Measurements from ENCODE around the gene RAB22A.
"Not testable (repeated sequence)": the region's sequence is repeated elsewhere in the genome, so short reads cannot be mapped to it uniquely, and the experiment has no call there.

RAB22A gene

DNA sequence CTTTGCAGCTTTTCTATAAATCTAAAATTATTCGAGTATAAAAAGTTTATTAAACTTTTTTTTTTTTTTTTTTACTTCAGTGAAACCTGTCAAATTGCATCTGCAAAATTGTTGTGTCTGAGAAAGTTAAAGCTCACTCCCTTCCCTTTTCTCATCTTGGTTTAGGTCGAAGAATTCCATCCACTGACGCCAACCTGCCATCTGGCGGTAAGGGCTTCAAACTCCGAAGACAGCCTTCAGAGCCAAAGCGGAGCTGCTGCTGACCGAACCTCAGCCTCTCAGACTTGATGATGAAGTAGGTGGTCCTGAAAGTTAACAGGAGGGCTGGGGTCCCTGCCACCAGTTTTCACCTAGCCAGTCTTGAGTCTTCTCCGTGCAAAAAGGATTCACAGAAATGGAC, 49.9 kb downstream of the RAB22A start:
- H3K9me3 Mint-ChIP-seq = no peaks in the 10 kb centered on the region
- H3K4me3 Mint-ChIP-seq = no peak overlapping the region
- no peak for ATAC-seq
- H3K27me3 Mint-ChIP-seq = no peaks in the 10 kb centered on the region
- H3K27ac Mint-ChIP-seq = peak overlapping the region in 1 of 2 donors; percentile 48
- no peak for DNase-seq
- no peaks in the 10 kb centered on the region for H3K4me1 Mint-ChIP-seq

DNA sequence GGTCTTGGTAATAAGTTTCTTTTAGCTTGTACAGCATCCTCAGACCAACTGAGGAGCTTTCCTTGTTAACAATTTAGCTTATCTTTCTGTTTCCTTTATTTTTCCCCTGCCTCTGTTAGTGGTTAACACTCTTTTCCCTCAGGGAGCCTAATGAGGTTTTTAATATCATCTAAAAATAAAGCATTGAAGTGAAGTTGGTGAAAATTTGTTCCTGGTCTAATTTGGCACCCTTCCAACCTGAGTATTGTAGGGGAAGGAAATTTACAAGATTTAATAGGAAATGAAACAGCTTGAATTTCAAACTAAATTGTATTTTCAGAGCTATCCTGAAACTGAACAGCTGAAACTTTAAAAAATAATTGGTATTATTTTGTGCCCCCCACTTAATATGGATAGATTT, 51.4 kb downstream of the RAB22A start:
- ATAC-seq (no peak), DNase-seq (no peak)
- Mint-ChIP-seq H3K4me1 (peaks cover 3% of the 10 kb centered on the region), H3K9me3 (no peaks in the 10 kb centered on the region), H3K27me3 (no peaks in the 10 kb centered on the region), H3K27ac (no peak overlapping the region), H3K4me3 (no peak overlapping the region)

DNA sequence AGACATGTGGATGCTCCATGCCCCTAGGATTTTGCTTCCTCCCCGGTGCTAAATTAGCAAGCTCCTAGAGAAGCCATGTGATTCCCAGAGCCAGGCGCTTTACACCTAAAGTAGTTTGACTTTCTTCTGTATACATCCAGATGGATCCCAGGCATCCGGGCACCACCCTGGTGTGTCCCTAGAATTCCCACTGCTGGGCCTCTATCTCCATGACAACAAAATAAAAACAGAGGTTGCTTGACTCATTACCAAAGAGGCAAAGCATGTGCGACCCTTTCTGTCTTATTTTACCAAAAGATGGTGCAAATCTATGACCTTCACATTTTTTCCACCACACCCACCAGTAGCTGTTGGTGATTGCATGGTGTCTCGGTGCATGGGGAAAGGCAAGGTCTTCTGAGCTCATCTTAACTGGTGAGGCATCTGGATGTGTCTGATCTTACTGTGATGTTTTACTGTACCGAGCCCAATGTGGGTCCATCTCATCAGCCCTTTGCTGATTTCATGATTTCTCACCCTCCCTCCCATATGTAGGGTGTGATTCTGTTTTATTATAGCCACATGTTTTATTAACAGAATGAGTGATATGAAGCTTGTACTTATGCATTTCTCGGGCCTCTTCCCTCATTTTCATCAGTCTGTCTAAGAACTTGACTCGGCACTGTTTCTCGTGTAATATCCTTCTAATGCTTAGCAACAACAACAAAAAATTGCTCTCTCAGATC, 52.1 kb downstream of the RAB22A start:
- Mint-ChIP-seq H3K27ac (no peak overlapping the region), H3K4me3 (no peak overlapping the region), H3K4me1 (peaks cover 7% of the 10 kb centered on the region), H3K27me3 (no peaks in the 10 kb centered on the region), H3K9me3 (no peaks in the 10 kb centered on the region)
- ATAC-seq (no peak), DNase-seq (no peak)

DNA sequence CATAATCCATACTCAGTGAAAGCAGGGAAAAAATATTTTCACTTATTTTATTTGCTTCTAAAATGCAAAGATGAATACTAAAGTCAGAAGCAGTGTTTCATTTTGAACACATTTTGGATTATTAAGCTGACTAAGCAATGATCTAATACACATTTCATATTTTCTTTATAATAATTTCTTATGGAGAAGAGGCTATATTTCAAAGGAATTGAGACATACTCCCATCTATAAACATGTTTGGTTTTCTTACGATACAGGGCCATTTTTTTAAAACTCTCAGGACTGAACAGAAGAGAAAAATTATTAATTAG, 52.6 kb downstream of the RAB22A start:
- Mint-ChIP-seq H3K27me3 (no peaks in the 10 kb centered on the region), H3K4me1 (peaks cover 7% of the 10 kb centered on the region), H3K27ac (no peak overlapping the region), H3K4me3 (no peak overlapping the region), H3K9me3 (no peaks in the 10 kb centered on the region)
- DNase-seq (no peak), ATAC-seq (no peak)

DNA sequence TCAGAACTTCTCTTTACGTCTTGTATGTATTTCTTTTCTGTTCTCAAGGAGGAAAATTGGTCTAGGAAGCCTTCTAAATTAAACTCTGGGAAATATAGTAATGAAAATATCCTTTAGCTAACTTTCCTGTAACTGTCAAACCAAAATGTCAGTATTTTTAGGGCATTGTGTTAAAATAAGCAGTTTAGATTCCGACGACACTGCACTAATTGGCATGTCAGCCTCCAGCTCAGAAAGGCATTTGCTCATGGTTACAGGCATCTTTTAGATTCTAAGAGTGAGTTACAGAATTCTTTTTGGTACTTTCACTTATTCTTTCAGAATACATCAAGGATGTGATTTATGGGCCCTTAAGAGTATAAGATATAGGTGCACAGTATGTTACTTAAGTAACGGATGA, 53.5 kb downstream of the RAB22A start:
- Mint-ChIP-seq H3K27me3 (no peaks in the 10 kb centered on the region), H3K9me3 (no peaks in the 10 kb centered on the region), H3K4me3 (no peak overlapping the region), H3K4me1 (peaks cover 7% of the 10 kb centered on the region), H3K27ac (no peak overlapping the region)
- ATAC-seq (no peak), DNase-seq (no peak)

DNA sequence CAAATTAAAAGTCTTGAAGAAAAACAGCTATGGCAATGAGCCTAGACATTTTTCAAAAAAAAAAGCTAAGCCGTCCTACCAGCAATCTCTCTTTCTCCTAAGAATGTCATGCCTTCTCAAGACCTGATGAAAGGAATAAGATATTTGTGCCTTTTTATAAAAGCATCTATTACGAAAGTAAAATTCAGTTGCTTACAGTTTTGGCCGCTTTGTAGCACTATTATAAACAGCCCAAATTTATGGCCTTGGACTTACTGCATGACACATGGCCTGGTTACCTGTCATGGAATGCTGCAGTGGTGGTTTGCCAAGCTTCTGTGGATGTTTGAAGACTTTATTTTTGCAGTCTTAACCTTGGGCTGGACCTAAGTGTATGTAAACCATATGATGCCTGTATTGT, 57.4 kb downstream of the RAB22A start:
- H3K9me3 Mint-ChIP-seq = no peaks in the 10 kb centered on the region
- peaks cover 7% of the 10 kb centered on the region for H3K4me1 Mint-ChIP-seq
- no peak overlapping the region for H3K27ac Mint-ChIP-seq
- no peak overlapping the region for H3K4me3 Mint-ChIP-seq
- no peak for ATAC-seq
- DNase-seq = no peak
- no peaks in the 10 kb centered on the region for H3K27me3 Mint-ChIP-seq

DNA sequence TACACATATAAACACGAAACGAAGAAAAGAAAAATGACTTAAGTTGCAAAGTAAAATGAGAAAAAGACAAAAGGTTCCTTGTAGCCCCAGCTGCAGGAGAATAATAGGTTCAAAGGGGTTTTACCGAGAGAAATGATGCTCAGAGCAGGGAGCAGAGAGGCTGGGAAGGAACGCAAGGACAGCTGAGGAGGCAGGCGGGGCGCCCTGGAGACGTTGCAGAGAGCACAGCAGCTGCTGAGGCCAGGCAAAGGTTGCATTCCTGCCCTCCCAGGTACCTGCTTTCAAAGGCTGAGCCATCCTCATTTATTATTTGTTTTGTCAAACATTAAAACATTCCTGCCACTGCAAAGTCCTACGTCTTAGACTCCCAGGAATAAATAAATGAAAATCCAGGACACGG, 63.3 kb downstream of the RAB22A start:
- ATAC-seq (no peak), DNase-seq (no peak)
- Mint-ChIP-seq H3K4me1 (no peaks in the 10 kb centered on the region), H3K4me3 (no peak overlapping the region), H3K27me3 (peaks cover 18% of the 10 kb centered on the region), H3K27ac (peak overlapping the region in 1 of 2 donors; percentile 27), H3K9me3 (no peaks in the 10 kb centered on the region)

DNA sequence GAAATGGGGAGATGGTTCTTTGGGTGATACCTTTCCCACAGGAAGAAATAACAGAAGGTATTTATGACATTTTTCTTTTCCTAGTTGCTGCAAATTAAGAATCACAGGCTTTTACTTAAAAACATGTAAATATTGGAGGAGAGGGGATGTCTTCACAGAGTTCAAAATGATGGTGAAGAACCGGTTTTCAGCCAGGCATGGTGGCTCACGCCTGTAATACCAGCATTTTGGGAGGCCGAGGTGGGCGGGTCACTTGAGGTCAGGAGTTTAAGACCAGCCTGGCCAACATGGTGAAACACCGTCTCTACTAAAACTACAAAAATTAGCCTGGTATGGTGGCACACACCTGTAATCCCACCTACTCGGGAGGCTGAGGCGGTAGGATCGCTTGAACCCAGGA, 63.8 kb downstream of the RAB22A start:
- DNase-seq, H3K9me3 Mint-ChIP-seq, ATAC-seq, H3K4me1 Mint-ChIP-seq, H3K4me3 Mint-ChIP-seq: not testable (repeated sequence)
- H3K27me3 Mint-ChIP-seq = peaks cover 23% of the 10 kb centered on the region
- peak overlapping the region in 1 of 2 donors; percentile 27 for H3K27ac Mint-ChIP-seq

DNA sequence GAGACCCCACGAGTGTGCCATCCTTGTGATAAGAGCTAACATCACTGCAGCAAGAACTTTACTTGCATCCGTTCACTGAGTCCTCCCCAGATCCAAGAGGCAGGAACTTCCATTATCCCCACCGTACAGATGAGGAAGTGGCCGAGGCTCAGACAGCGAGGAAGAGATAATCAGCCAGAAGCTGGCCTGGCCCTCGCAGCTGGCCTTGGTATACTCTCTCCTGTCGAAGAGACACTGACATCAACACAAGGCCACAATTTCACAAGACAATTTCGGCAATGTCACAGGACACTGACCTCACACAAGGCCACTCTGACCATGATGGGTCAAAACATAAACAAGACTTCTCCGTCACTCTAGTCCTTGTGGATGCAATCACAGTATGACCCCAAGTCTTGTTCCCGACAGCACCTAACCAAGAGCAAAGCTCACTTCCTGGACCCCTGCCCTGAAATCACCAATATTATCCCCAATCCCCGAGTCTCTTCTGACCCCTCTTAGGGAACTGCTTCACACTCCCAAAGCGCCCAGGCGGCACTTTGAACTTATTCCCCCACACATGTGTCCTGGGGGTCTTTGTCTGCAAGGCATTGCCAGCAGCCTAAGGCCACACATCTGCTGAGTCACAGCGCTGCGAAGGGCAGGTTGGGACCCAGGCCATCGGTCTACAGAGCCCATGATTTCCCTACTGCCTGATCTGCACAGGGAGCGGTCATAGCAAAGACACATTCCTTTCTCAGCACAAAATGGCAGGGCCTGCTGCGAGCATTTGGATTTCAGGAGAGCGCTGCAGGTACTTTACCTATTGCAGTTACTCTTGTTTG, 64.7 kb downstream of the RAB22A start:
- Mint-ChIP-seq H3K27me3 (peaks cover 26% of the 10 kb centered on the region), H3K4me3 (no peak overlapping the region), H3K9me3 (no peaks in the 10 kb centered on the region), H3K4me1 (no peaks in the 10 kb centered on the region), H3K27ac (peak overlapping the region in 1 of 2 donors; percentile 61)
- no peak for ATAC-seq
- no peak for DNase-seq

DNA sequence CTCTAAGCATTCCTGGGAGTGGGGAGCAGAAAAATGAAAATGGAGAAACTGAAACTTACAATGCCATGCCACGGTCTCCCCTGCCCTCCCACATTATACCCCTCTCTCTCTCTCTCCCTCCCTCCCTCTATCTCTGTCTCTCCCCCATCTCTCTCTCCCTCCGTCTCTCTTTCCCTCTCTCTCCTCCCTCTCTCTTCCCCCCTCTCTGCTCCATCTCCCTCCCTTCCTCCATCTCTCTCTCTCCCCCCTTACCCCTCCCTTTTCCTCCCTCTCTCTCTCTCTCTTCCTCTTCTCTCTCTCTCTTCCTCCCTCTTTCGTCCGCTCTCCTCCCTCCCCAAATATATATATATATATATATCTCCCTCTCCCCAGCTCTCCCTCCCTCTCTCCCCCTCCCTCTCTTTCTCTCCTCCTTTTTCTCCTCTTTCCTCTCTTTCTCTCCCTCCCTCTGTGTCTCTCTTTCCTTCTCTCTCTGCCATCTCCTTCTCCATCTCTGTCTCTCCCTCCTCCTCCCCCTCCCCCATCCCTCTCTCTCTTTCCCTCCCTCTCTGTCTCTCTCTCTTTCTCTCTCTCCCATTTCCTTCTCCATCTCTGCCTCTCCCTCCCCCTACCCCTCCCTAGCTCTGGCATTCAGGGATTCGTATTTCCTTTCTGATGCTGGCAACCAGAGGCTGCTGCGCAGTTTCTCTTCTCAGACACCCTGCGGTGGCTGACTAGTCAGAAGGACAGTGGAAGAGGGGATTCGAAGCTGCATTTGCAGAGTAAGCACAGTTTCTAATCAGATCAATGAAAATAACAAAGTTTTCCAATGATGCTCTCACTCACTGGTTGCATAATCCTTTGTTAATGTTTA, 65.6 kb downstream of the RAB22A start:
- ATAC-seq (no peak), DNase-seq (no peak)
- Mint-ChIP-seq H3K9me3 (no peaks in the 10 kb centered on the region), H3K4me1 (no peaks in the 10 kb centered on the region), H3K27me3 (peaks cover 26% of the 10 kb centered on the region), H3K4me3 (no peak overlapping the region), H3K27ac (no peak overlapping the region)

DNA sequence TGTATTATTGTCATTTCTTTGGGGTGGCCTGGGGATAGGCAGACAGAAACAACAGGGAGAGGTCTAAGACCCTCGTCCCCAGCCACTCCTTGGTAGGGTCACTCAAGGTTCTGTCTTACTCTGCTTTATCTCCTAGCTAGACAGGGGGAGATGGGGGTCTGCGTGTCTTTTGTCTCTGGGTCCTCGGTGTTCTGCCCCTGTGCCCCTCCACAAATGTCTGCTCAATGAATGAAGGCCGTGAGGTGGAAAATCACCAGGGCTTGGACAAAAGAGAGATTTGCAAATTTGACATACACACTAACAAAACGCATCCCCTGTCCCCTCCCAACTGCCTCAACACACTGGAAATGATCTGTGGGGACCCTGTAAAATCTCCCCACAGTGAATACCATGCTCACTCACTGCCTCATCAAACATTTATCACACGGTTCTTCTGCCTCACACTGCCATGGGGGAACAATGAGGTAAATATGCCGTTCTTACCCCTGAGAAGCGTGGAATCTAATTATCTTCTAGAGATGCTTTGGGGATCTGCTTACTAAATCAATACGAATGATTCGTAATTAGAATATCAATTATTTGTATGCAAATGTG, 66.3 kb downstream of the RAB22A start:
- Mint-ChIP-seq H3K9me3 (peaks cover 3 to 4% of the 10 kb centered on the region in 2 donors), H3K4me1 (no peaks in the 10 kb centered on the region), H3K27me3 (peaks cover 31% of the 10 kb centered on the region), H3K27ac (no peak overlapping the region), H3K4me3 (no peak overlapping the region)
- no peak for ATAC-seq
- DNase-seq = no peak

DNA sequence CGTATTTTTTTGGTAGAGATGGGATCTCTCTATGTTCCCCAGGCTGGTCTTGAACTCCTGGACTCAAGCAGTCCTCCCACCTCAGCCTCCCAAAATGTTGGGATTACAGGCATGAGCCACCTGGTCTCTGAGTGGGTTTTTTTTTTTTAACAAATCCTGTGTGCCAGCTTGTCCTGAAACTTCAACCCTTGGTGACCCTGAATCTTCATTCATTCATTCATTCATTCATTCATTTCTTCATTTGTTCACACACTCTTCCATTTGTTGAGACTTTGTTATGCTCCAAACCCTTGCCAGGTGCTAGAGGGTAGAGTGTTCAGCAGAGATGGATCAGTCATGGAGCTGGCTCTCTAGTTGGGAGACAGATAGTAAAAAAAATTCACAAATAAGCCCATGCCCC, 67.5 kb downstream of the RAB22A start:
- peaks cover 34% of the 10 kb centered on the region for H3K27me3 Mint-ChIP-seq
- ATAC-seq = no peak
- DNase-seq = no peak
- H3K4me1 Mint-ChIP-seq = no peaks in the 10 kb centered on the region
- no peak overlapping the region for H3K4me3 Mint-ChIP-seq
- H3K9me3 Mint-ChIP-seq = peaks cover 14 to 16% of the 10 kb centered on the region in 2 donors
- H3K27ac Mint-ChIP-seq = no peak overlapping the region

DNA sequence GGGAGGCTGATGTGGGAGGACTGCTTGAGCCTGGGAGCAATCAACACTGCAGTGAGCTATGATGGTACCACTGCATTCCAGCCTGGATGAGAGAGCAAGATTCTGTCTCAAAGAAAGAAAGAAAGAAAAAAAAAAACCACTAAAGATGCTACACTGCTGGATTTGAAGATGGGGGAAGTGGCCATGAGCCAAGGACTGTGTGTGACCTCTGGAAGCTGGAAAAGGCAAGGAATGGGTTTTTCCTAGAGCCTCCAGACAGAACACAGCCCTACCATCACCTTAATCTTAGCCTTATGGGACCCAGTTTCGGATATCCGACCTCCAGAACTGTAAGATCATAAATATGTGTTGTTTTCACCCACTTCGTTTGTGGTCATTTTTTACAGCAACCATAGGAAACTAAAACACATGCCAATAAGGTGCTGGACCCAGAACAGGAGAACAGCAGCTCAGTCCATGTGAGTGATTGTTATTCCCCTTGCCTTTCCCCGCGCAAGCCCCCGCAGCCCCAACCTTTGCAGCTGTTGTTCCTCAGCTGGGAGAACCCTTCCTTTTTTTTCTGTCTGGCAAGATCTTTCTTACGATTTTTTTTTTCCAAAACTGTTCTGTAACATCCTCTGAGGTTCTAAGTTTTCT, 68.4 kb downstream of the RAB22A start:
- no peak for ATAC-seq
- no peak for DNase-seq
- Mint-ChIP-seq H3K27ac (no peak overlapping the region), H3K4me1 (no peaks in the 10 kb centered on the region), H3K27me3 (peaks cover 34% of the 10 kb centered on the region), H3K4me3 (no peak overlapping the region), H3K9me3 (peaks cover 14 to 24% of the 10 kb centered on the region in 2 donors)

DNA sequence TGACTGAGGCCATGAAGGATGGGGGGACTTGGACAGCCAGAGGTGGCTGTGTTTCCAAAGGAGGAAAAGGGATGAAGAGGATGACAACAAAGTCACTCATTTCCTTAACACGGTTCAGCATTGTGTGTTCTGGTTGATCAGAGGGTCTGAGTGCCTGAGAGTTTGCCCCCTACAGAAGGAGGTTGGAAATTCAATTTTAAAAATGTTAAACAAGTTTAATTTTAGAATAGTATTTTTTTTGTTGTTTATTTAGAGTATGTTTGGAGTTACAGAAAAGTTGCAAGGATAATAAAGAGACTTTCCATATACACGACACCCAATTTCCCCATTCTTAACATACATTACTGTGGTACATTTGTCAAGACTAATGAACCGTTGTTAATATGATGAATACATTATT, 69.2 kb downstream of the RAB22A start:
- DNase-seq = no peak
- Mint-ChIP-seq H3K4me3 (no peak overlapping the region), H3K9me3 (peaks cover 14 to 24% of the 10 kb centered on the region in 2 donors), H3K27ac (no peak overlapping the region), H3K4me1 (no peaks in the 10 kb centered on the region), H3K27me3 (peaks cover 42% of the 10 kb centered on the region)
- no peak for ATAC-seq

DNA sequence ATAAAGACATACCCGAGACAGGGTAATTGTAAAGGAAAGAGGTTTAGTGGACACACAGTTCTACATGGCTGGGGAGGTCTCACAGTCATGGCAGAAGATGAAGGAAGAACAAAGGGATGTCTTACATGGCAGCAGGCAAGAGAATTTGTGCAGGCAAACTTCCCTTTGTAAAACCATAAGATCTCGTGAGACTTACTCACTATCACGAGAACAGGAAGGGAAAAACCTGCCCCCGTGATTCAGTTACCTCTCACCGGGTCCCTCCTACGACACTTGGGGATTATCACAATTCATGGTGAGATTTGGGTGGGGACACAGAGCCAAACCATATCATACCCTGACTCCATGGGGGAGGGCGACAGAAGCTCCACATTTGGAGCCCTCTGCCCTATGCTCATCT, 72.1 kb downstream of the RAB22A start:
- Mint-ChIP-seq H3K9me3 (peaks cover 14 to 24% of the 10 kb centered on the region in 2 donors), H3K4me3 (no peak overlapping the region), H3K27ac (no peak overlapping the region), H3K4me1 (no peaks in the 10 kb centered on the region), H3K27me3 (peaks cover 45% of the 10 kb centered on the region)
- DNase-seq = no peak
- no peak for ATAC-seq
